ENCODE data around the gene ZEB1.
A peak's percentile ranks its signal among the peaks of the same experiment; 100 is the strongest.

The ZEB1 gene

GRCh38 chr10:31318382-31318853 is 598 bp upstream of the ZEB1 start:
- no peaks in the 10 kb centered on the region for H3K27me3 ChIP-seq (replicated peaks; ENCODE audit: insufficient read depth, low read length)
- H3K36me3 ChIP-seq (replicated peaks; ENCODE audit: insufficient read depth, low read length) = no peaks in the 10 kb centered on the region
- no peaks in the 10 kb centered on the region for H3K9me3 ChIP-seq (replicated peaks; ENCODE audit: insufficient read depth, low read length)
- H3K9me2 ChIP-seq (replicated peaks; ENCODE audit: insufficient read depth, low read length) = no peaks in the 10 kb centered on the region
- peak overlapping the region; percentile 94 for H3K4me3 ChIP-seq (ENCODE audit: low read length)
- peaks cover 16% of the 10 kb centered on the region for H3F3A ChIP-seq (ENCODE audit: insufficient read depth, low read length)
- no peak for TF ChIP-seq CTCF (IDR thresholded peaks at IDR 0.05; ENCODE audit: low read length)
- TF ChIP-seq EZH2 (optimal IDR thresholded peaks at IDR 0.05; ENCODE audit: low read depth, low read length) = no peak
- no peak for TF ChIP-seq EZH2phosphoT487 (IDR thresholded peaks at IDR 0.05; ENCODE audit: low read length)
- peak overlapping the region; percentile 89 for H3K27ac ChIP-seq (ENCODE audit: low read length)
- no peak for DNase-seq
- peaks cover 9% of the 10 kb centered on the region; the same call in 1 of the 2 replicates for H3K4me1 ChIP-seq (ENCODE audit: low read length)
- H3K4me2 ChIP-seq (ENCODE audit: low read depth, low read length) = peak overlapping the region; percentile 73
- H3K9ac ChIP-seq (ENCODE audit: low read length) = peak overlapping the region; percentile 95
- H4K20me1 ChIP-seq (ENCODE audit: insufficient read depth, low read length) = no peaks in the 10 kb centered on the region; the same call in 1 of the 2 replicates
- peaks cover 51% of the 10 kb centered on the region for H3K79me2 ChIP-seq (ENCODE audit: low read length)
- H2AFZ ChIP-seq (ENCODE audit: low read length) = peak overlapping the region; percentile 92

- TF ChIP-seq EZH2 (optimal IDR thresholded peaks at IDR 0.05; ENCODE audit: low read depth, low read length) (no peak), CTCF (IDR thresholded peaks at IDR 0.05; ENCODE audit: low read length) (peak; percentile 9; the same call in 1 of the 2 replicates), EZH2phosphoT487 (IDR thresholded peaks at IDR 0.05; ENCODE audit: low read length) (no peak)
- peak overlapping the region; percentile 75 for H3K9ac ChIP-seq (ENCODE audit: low read length)
- DNase-seq = peak; percentile 81
- peak overlapping the region; percentile 84 for H3K4me3 ChIP-seq (ENCODE audit: low read length)
- peak overlapping the region; percentile 74; the same call in 1 of the 2 replicates for H3K4me2 ChIP-seq (ENCODE audit: low read depth, low read length)
- H2AFZ ChIP-seq (ENCODE audit: low read length) = peak overlapping the region; percentile 77
- H3K27ac ChIP-seq (ENCODE audit: low read length) = peak overlapping the region; percentile 73
- H3F3A ChIP-seq (ENCODE audit: insufficient read depth, low read length) = peaks cover 16% of the 10 kb centered on the region
- no peaks in the 10 kb centered on the region for H3K36me3 ChIP-seq (replicated peaks; ENCODE audit: insufficient read depth, low read length)
- H4K20me1 ChIP-seq (ENCODE audit: insufficient read depth, low read length) = no peaks in the 10 kb centered on the region; the same call in 1 of the 2 replicates
- H3K9me2 ChIP-seq (replicated peaks; ENCODE audit: insufficient read depth, low read length) = no peaks in the 10 kb centered on the region
- peaks cover 64% of the 10 kb centered on the region for H3K79me2 ChIP-seq (ENCODE audit: low read length)
- H3K27me3 ChIP-seq (replicated peaks; ENCODE audit: insufficient read depth, low read length) = no peaks in the 10 kb centered on the region
- no peaks in the 10 kb centered on the region for H3K9me3 ChIP-seq (replicated peaks; ENCODE audit: insufficient read depth, low read length)
- peaks cover 10% of the 10 kb centered on the region; the same call in 1 of the 2 replicates for H3K4me1 ChIP-seq (ENCODE audit: low read length)
Observed at GRCh38 chr10:31319602-31320549, 860 bp downstream of the ZEB1 start.

GRCh38 chr10:31320550-31321211 is 1.7 kb downstream of the ZEB1 start:
- peak overlapping the region; percentile 68 for H3K27ac ChIP-seq (ENCODE audit: low read length)
- H3K9me3 ChIP-seq (replicated peaks; ENCODE audit: insufficient read depth, low read length) = no peaks in the 10 kb centered on the region
- H3K27me3 ChIP-seq (replicated peaks; ENCODE audit: insufficient read depth, low read length) = no peaks in the 10 kb centered on the region
- no peaks in the 10 kb centered on the region for H3K9me2 ChIP-seq (replicated peaks; ENCODE audit: insufficient read depth, low read length)
- H4K20me1 ChIP-seq (ENCODE audit: insufficient read depth, low read length) = no peaks in the 10 kb centered on the region; the same call in 1 of the 2 replicates
- H3K36me3 ChIP-seq (replicated peaks; ENCODE audit: insufficient read depth, low read length) = no peaks in the 10 kb centered on the region
- H3K4me1 ChIP-seq (ENCODE audit: low read length) = peaks cover 10% of the 10 kb centered on the region; the same call in 1 of the 2 replicates
- peak overlapping the region; percentile 84 for H3K4me3 ChIP-seq (ENCODE audit: low read length)
- H3K4me2 ChIP-seq (ENCODE audit: low read depth, low read length) = peak overlapping the region; percentile 74
- H3K9ac ChIP-seq (ENCODE audit: low read length) = peak overlapping the region; percentile 75
- TF ChIP-seq EZH2 (optimal IDR thresholded peaks at IDR 0.05; ENCODE audit: low read depth, low read length) (no peak), EZH2phosphoT487 (IDR thresholded peaks at IDR 0.05; ENCODE audit: low read length) (no peak), CTCF (IDR thresholded peaks at IDR 0.05; ENCODE audit: low read length) (0 out of 2 replicates have a peak, but pooled peaks have one; percentile 0)
- H2AFZ ChIP-seq (ENCODE audit: low read length) = peak overlapping the region; percentile 59
- DNase-seq = peak; percentile 69
- peaks cover 69% of the 10 kb centered on the region for H3K79me2 ChIP-seq (ENCODE audit: low read length)
- H3F3A ChIP-seq (ENCODE audit: insufficient read depth, low read length) = peaks cover 16% of the 10 kb centered on the region
